LNCAP (cell line): Measurements from ENCODE around the gene ZNF454.

ENCODE experiments used
- TF ChIP-seq, protein P1 (sequence below): fragments of 450-650 bp; IDR thresholded peaks from 2 replicates; pipeline ENCODE4 v1.5.1; 2017; ENCODE audit warnings: mild to moderate bottlenecking

ZNF454 gene

DNA sequence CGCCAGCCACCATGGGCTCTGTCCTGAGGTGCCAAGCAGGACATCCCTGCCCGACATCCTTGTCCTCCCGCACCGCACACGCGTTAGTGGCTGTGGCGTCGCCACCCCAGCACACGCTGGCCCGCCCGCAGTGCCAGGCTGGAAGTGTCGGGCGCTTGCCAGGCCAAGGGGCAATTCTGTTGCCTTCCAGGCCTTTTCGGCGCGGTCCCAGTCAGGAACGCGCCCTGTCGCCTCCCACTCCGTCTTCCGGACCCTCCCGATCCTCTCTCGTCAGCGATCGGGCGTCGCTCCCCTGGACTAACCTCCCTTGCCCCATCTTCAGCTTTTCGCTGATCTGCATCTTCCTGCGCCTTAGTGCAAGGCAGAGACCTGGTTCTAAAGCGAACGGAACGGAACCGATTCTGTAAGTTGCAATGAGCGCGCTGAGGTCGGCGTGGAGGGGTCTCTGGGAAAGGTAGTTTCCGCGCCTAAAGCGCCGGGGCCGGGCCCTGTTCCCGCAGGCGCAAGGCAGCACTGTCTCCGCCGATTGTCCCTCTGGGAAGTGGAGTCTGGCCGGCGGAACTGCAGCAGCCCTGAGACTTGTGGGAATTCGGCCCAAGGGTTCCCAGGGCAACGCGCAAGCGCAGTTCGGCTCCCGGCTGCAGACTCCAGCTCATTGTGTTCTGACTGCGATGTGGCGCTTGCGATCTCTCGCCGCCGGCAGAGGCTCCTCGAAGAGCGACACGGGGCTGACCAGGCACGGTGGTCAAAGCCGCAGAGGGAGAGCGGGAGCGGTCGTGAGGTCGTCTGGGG is at the start of gene ZNF454:
ZNF454 (plus strand) TSS at position 630 of the 792 bp plus-strand sequence. CDS start 1,594 bp downstream, outside the sequence.
- TF ChIP-seq, protein P1, sequence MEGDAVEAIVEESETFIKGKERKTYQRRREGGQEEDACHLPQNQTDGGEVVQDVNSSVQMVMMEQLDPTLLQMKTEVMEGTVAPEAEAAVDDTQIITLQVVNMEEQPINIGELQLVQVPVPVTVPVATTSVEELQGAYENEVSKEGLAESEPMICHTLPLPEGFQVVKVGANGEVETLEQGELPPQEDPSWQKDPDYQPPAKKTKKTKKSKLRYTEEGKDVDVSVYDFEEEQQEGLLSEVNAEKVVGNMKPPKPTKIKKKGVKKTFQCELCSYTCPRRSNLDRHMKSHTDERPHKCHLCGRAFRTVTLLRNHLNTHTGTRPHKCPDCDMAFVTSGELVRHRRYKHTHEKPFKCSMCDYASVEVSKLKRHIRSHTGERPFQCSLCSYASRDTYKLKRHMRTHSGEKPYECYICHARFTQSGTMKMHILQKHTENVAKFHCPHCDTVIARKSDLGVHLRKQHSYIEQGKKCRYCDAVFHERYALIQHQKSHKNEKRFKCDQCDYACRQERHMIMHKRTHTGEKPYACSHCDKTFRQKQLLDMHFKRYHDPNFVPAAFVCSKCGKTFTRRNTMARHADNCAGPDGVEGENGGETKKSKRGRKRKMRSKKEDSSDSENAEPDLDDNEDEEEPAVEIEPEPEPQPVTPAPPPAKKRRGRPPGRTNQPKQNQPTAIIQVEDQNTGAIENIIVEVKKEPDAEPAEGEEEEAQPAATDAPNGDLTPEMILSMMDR = no peak

DNA sequence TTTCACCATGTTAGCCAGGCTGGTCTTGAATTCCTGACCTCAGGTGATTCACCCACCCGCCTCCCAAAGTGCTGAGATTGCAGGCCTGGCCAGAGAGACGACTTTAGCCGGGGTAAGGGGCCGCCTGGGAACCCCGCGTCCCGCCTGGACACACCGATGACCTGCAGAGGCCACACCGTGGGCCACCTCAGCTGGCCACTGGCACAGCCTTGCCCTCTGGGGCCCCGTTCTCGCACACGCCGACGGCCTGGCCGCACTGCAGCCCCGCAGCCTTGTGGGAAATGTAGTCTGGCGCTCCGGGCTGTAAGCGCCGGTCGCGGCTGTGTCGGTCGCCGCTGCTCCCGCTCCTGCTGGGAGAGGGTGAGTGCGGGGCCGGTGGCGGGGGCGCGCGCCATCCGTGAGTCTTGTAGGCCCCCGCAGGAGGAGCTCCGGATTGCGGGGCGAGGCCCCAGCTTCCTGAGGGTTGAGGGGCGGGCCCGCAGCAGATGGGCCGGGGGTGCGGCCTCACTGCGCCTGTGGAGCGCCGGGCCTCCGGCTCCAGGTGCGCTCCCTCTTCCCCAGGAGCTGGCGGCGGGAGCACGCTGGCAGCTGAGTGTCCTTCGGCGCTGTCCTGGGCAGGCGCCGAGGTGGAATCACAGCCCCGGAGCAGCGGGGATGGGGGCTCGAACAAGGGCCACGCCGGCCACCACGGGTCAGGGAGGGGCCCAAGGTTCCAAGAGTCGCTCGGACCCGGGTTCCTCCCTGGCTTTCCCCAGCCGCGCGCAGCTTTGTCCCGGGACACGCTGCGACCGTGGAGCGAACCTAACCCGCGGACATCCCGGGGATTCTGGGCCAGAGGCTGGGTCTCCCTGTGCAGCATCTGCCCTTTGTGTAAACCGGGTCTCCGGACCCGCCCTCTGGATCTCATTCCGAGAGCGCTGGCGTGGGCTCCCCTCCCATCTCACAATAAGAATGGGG is 45.1 kb upstream of the ZNF454 start, which contains the start of gene ZFP2:
ZFP2 (plus strand) TSS at position 299 of the 957 bp plus-strand sequence. CDS start 35,401 bp downstream, outside the sequence.
- TF ChIP-seq, protein P1 = no peak

GRCh38 chr5:178899289-178899688 is 41.7 kb upstream of the ZNF454 start:
- TF ChIP-seq, protein P1 = no peak

DNA sequence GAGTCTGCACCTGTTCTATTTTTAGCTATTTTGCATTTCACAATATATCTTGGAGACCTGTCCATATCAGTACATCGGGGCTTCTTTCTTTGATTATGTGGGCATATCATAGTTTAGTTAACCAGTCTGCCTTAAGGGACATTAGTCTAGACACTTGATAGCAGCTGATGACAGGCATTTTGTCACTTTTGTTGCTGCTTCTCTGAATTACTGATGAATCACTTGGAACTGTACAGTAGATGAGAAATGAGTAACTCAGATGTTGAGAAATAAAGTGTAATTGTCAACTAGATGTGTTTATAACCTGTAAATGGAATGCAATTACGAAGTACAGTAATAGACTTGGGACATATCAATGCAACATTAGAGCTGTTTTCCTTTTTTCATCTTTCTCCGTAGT is 38.1 kb upstream of the ZNF454 start:
- TF ChIP-seq, protein P1 = no peak

GRCh38 chr5:178931846-178932760 is 8.9 kb upstream of the ZNF454 start:
- TF ChIP-seq, protein P1 = no peak

DNA sequence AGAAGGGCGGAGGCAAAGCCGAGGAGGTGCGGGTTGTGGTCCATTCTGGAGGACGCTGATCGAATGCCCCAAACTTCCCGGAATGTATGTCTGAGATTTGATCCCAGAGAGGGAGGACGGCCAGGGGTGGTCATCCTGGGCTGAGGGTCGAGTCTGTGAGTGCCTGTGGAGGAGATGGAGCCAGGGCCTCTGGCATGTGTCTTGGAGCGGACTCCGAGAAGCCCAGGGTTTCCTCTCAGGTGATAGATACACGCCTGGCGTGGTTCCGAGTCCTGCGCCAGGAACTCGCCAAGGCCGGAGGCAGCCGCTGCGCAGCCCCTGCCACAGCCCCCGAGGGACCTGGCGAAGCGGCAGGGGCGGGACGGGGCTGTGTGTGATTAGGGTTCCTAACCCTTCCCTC is 363 bp downstream of the ZNF454 start:
- TF ChIP-seq, protein P1 = no peak
